Right atrium auricular region (tissue), 2 donors: ENCODE results near the gene PADI4. TPM values are rescaled to one million over a fixed set of nuclear protein-coding genes. Genes with fewer than 3 reads are reported as not detected.
"Not testable (repeated sequence)": the region's sequence is repeated elsewhere in the genome, so short reads cannot be mapped to it uniquely, and the experiment has no call there.

ENCODE experiments used
- DNase-seq: peaks from one replicate; pipeline ENCODE4 v3.0.0-alpha.2; 2019; ENCODE audit warnings: low spot score
- H3K27ac ChIP-seq, 2 donors: fragments of 200-600 bp; sonication (generic); 1 replicate in 1 of 2; 2 replicates in 1 of 2; pipeline ENCODE4 v1.5.1; 2016 to 2019
- H3K27me3 ChIP-seq, 2 donors: fragments of 200-600 bp; sonication (generic); one replicate each; pipeline versions ENCODE4 v1.5.1 to v1.6.0; 2017 to 2019
- H3K36me3 ChIP-seq: fragments of 200-600 bp; sonication (generic); one replicate; pipeline ENCODE4 v1.5.1; 2016
- H3K4me1 ChIP-seq, 2 donors: fragments of 200-600 bp; sonication (generic); one replicate each; pipeline versions ENCODE4 v1.5.1 to v1.6.0; 2017 to 2019
- H3K4me3 ChIP-seq, 2 donors: fragments of 200-600 bp; sonication (generic); 1 replicate in 1 of 2; 2 replicates in 1 of 2; pipeline ENCODE4 v1.5.1; 2017 to 2019; ENCODE audit warnings: mild to moderate bottlenecking in 1 of 2, moderate library complexity in 1 of 2
- H3K9me3 ChIP-seq, 2 donors: fragments of 200-600 bp; sonication (generic); one replicate each; pipeline ENCODE4 v1.5.1; 2019
- total RNA-seq, 2 donors: library from RNA; depleted of rRNA; stranded (reverse); fragments of >200 nt; gene quantifications; one replicate each; pipeline ENCODE4 v1.1.0, GENCODE V29; 2016
- TF ChIP-seq, protein P1 (sequence below), 2 donors: fragments of 200-600 bp; sonication (generic); IDR thresholded peaks; one replicate each; pipeline ENCODE4 v1.5.1; 2019; ENCODE audit warnings: antibody characterized with exemption in 2 of 2

The PADI4 gene
- total RNA-seq, 2 donors from 2014 or later: 0.19 to 0.31 TPM

DNA sequence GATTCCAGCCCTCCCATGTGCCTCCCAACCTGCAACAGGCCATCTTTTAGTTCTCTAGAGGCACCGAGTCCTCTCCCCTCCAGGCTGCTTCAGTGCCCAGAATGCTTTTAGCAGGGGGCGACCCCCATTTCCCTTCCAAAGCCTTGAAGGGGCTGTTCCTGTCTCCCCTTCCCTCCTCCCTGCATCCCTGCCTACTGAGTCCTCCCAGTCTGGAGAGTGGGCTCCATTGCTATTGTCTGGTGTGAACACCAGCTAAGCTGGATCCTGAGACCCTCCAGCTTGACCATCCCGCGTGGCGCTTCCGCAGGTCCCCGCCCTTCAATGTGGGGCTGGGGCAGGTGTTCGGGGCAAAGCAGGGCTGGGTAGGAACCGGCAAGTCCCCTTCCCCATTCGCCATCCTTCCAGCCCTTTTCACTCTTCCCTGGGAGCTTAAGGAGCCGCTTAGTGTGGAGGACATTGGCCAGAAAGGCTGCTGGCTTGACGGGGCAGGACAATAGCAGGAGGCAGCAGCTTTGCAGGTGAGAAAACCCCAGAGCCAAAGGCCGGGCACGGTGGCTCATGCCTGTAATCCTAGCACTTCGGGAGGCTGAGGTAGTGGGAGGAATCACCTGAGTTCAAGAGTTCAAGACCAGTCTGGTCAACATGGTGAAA lies 96.2 kb downstream of the PADI4 start:
- DNase-seq: no peak
- H3K9me3 ChIP-seq: no peaks in the 10 kb centered on the region
- TF ChIP-seq, protein P1, sequence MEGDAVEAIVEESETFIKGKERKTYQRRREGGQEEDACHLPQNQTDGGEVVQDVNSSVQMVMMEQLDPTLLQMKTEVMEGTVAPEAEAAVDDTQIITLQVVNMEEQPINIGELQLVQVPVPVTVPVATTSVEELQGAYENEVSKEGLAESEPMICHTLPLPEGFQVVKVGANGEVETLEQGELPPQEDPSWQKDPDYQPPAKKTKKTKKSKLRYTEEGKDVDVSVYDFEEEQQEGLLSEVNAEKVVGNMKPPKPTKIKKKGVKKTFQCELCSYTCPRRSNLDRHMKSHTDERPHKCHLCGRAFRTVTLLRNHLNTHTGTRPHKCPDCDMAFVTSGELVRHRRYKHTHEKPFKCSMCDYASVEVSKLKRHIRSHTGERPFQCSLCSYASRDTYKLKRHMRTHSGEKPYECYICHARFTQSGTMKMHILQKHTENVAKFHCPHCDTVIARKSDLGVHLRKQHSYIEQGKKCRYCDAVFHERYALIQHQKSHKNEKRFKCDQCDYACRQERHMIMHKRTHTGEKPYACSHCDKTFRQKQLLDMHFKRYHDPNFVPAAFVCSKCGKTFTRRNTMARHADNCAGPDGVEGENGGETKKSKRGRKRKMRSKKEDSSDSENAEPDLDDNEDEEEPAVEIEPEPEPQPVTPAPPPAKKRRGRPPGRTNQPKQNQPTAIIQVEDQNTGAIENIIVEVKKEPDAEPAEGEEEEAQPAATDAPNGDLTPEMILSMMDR (IDR thresholded peaks at IDR 0.05): no peak

DNA sequence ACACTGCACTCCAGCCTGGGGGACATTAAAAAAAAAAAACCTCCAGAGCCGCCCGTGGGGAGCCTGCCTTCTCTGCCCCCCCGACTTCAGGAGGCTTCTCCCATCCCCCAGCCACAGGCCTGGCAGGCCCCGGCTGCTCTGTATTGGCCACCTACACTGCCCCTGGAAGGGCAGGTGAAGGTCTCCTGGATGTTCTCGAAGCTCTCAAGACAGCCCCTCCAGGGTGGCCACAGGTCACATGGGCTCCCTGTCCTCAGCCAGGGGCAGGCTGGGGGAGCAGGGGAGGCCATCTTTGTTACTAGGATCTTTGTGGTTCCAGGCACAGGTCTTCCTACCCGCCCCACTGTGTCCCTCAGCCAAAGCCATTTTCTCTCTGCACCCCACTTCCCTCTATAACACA lies 96.8 kb downstream of the PADI4 start:
- Histone ChIP-seq H3K27ac (no peak overlapping the region), H3K27me3 (no peaks in the 10 kb centered on the region), H3K4me1 (peaks cover 0 to 7% of the 10 kb centered on the region in 2 donors), H3K36me3 (peaks cover 17% of the 10 kb centered on the region), H3K9me3 (no peaks in the 10 kb centered on the region), H3K4me3 (no peak overlapping the region)
- TF ChIP-seq, protein P1 (IDR thresholded peaks at IDR 0.05): no peak
- DNase-seq: no peak

More for the DNA sequence above, 96.2 kb downstream of the PADI4 start:
- no peak overlapping the region for H3K27ac ChIP-seq
- no peak overlapping the region for H3K4me3 ChIP-seq
- H3K36me3 ChIP-seq: peaks cover 10% of the 10 kb centered on the region
- H3K4me1 ChIP-seq: peaks cover 0 to under 1% of the 10 kb centered on the region in 2 donors
- H3K27me3 ChIP-seq: no peaks in the 10 kb centered on the region

DNA sequence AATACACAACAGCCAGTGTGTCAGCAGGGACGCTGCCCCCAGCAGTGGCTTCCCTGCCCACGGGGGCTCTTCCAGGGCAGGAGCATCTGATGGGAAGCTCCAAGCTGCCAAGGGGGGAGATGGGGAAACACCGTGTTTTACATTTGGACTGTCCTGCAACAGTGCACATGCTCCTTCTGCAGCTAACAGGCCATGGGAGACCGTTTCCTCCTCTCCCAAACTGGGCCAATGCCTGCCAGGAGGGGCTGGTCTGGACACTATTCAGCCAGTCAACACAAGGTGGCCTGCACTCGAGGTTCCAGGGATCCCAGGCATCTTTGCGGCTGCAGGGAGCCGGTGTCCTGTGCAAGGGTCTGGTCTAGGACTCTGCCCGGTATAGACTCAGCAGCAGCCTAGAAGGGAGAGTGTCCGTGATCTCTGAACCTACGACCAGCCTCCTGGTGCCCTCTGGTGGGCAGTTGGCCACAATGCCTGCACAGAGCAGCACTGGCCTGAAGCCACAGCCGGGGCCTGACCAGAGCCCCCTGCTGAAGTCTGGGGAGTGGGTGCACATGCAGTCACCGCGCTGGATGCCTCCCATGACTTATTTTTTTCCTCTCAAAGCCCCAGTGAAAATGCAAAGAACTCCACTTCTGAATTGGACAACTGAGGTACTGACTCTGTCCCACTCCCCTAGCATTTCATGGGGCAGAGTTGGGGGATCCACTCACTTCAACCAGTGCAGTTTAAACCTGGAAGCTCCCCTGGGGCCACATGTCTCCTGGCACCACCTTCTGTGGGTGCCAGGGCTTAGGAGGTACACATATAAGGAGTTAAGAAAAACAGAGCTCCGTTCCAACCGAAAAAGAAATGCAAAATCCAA lies 98.1 kb downstream of the PADI4 start:
- TF ChIP-seq, protein P1 (IDR thresholded peaks at IDR 0.05): peak; percentile 50 to 75
- H3K36me3 ChIP-seq: peaks cover 24% of the 10 kb centered on the region
- no peak overlapping the region for H3K27ac ChIP-seq

DNA sequence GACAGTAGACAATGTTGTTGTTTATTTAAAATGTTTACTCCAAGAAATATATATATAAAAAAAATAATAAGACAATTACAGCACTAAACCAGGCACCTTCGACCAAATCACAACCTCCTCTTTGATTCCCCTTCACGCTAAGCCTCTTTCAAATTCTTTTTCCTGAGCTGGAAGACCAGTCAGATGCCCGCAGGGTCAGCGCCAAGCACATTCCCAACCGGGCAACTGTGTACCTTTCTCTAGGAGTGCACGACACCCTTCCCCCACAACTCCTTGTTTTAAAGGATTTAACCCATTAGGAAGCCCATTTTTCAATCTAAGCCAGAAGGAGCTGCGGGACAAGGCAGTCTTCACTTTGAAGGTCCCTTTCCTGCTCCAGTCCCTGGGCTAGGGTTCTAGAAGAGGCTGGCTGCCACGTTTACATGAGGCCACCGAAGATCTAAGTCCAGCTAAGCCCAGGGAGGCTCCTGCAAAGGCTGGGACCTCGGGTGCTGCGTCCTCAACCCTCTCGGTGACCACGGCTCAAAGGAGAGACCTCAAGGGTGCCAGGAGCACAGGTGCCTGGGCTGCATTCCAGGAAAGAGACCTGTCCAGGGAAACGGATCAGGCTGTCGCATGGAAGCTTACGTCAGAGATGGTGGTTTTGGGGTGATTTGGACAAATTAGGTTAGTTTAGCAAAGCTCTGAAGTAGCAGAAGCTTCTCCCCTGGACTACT lies 98.9 kb downstream of the PADI4 start:
- H3K27ac ChIP-seq, H3K4me1 ChIP-seq, DNase-seq, H3K27me3 ChIP-seq, H3K4me3 ChIP-seq, H3K9me3 ChIP-seq: not testable (repeated sequence)
- peaks cover 28% of the 10 kb centered on the region for H3K36me3 ChIP-seq

More for the DNA sequence above, 98.1 kb downstream of the PADI4 start:
- DNase-seq: no peak
- no peak overlapping the region for H3K4me3 ChIP-seq
- H3K27me3 ChIP-seq: no peaks in the 10 kb centered on the region
- H3K4me1 ChIP-seq: peaks cover 0 to 7% of the 10 kb centered on the region in 2 donors
- no peaks in the 10 kb centered on the region for H3K9me3 ChIP-seq

DNA sequence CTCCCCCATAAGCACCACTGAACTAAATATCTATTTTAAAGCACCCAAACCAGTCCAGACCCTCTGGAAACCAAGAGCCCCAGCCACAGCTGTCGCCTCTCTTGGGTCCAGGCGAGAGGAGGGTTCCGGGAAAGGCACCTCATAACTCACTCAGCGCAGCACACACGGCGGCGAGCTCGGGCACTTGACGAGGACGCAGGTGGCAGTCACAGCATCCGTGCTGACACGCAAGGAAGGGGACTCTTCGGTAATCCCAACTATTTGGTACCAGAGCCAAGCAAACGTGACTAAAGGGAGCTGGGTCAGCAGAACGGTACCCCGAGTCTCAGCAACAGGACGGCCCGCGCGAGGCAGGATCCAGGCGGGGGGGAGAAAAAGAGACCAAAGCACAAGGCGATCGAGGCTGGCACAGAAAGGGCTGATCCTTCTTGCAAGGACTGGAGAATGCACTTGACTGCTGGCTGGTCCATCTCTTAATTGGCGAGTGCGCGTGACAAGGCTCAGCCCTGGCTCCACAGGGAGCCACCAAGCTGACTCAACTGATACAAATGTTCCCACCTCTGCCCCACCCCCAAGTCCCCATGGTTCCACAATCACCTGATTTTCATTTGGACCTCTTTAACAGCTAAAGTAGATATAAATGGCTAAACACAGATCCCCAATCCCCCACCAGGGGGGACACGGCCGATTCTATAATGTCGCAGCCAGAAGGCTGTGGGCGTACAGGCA lies 100.0 kb downstream of the PADI4 start:
- peaks cover 39% of the 10 kb centered on the region for H3K36me3 ChIP-seq
- not testable (repeated sequence) for DNase-seq, H3K9me3 ChIP-seq

GRCh38 chr1:17409391-17409811 lies 101.4 kb downstream of the PADI4 start:
- Histone ChIP-seq H3K4me3 (no peak overlapping the region), H3K4me1 (peaks cover 0 to 7% of the 10 kb centered on the region in 2 donors), H3K9me3 (no peaks in the 10 kb centered on the region), H3K36me3 (peaks cover 52% of the 10 kb centered on the region), H3K27me3 (no peaks in the 10 kb centered on the region), H3K27ac (no peak overlapping the region)
- DNase-seq: no peak
- TF ChIP-seq, protein P1 (IDR thresholded peaks at IDR 0.05): no peak

More for the DNA sequence above, 100.0 kb downstream of the PADI4 start:
- not testable (repeated sequence) for H3K4me1 ChIP-seq, H3K27ac ChIP-seq, H3K4me3 ChIP-seq, H3K27me3 ChIP-seq
